Activated T-helper 9 cell treated with anti-CD3 and anti-CD28 coated beads, Interleukin-2, amount 50 U/mL, for 16 hours (primary cell): ENCODE data around the gene SLC25A22.
A peak's percentile ranks its signal among the peaks of the same experiment; 100 is the strongest.

Experiments
- DNase-seq: peaks from one replicate; pipeline ENCODE4 v3.0.0-alpha.2; 2020; ENCODE audit warnings: low read depth

Gene SLC25A22

GRCh38 chr11:798093-798713 is at the start of gene SLC25A22:
Gene SLC25A22, minus strand, starts transcription at chr11:798281. Its CDS starts 3,275 bp downstream, at chr11:795006.
- DNase-seq, result peak; percentile 75

GRCh38 chr11:847876-848275 is 49.8 kb upstream of the SLC25A22 start:
- no peak for DNase-seq

GRCh38 chr11:846496-847098 is 48.5 kb upstream of the SLC25A22 start:
- DNase-seq, result no peak

GRCh38 chr11:845872-846495 is 47.9 kb upstream of the SLC25A22 start:
- no peak for DNase-seq

- DNase-seq, result no peak
Measured at GRCh38 chr11:844693-845644, 46.9 kb upstream of the SLC25A22 start.

- no peak for DNase-seq
Measured at GRCh38 chr11:843818-844692, 46.0 kb upstream of the SLC25A22 start.

- DNase-seq, result no peak
Measured at GRCh38 chr11:843086-843734, 45.1 kb upstream of the SLC25A22 start.

GRCh38 chr11:842370-843002 is 44.4 kb upstream of the SLC25A22 start, which contains the start of the genes POLR2L and TSPAN4:
Gene POLR2L, minus strand, starts transcription at chr11:842529. Its CDS starts 21 bp downstream, at chr11:842508.
Gene TSPAN4, plus strand, starts transcription at chr11:842852. Its CDS starts 7,453 bp downstream, at chr11:850305.
- DNase-seq, result peak; percentile 82

- DNase-seq, result no peak
Measured at GRCh38 chr11:841981-842369, 43.9 kb upstream of the SLC25A22 start.

GRCh38 chr11:839875-840617 is 42.0 kb upstream of the SLC25A22 start:
- DNase-seq, result no peak

GRCh38 chr11:839280-839623 is 41.2 kb upstream of the SLC25A22 start:
- DNase-seq, result no peak

GRCh38 chr11:838441-839279 is 40.6 kb upstream of the SLC25A22 start:
- no peak for DNase-seq

GRCh38 chr11:837990-838307 is 39.9 kb upstream of the SLC25A22 start:
- no peak for DNase-seq

- DNase-seq, result no peak
Measured at GRCh38 chr11:837189-837989, 39.3 kb upstream of the SLC25A22 start.

GRCh38 chr11:836700-837099 is 38.6 kb upstream of the SLC25A22 start:
- no peak for DNase-seq

- no peak for DNase-seq
Measured at GRCh38 chr11:836274-836673, 38.2 kb upstream of the SLC25A22 start.

- no peak for DNase-seq
Measured at GRCh38 chr11:834371-835316, 36.6 kb upstream of the SLC25A22 start.
